ENCODE measurements around the gene GLDC. TPM values are rescaled to one million over a fixed set of nuclear protein-coding genes. Genes with fewer than 3 reads are reported as not detected.
"Not testable (repeated sequence)": the region's sequence is repeated elsewhere in the genome, so short reads cannot be mapped to it uniquely, and the experiment has no call there.

GLDC gene
- total RNA-seq, 6 donors from 2014 or later: 0.60 to 3.1 (median 1.1) TPM; not detected in 2

DNA sequence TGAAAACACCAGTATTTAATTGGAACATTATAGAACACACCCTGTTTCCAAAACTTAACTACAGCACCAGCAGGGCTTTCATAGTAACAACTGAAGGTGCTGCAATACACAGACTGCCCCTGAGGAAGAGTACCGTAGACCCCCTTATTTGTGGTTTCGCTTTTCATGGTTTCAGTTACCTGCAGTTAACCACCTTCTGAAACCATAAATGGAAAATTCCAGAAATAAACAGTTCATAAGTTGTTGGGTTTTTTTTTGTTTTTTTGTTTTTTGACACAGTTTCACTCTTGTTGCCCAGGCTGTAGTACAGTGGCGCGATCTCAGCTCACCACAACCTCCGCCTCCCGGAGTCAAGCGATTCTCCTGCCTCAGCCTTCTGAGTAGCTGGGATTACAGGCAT lies 9.5 kb upstream of the GLDC start:
- ATAC-seq (ENCODE audit: low FRiP score in 2 of 2): no peak
- no peak for TF ChIP-seq EP300 (IDR thresholded peaks at IDR 0.05)
- TF ChIP-seq, protein P1, sequence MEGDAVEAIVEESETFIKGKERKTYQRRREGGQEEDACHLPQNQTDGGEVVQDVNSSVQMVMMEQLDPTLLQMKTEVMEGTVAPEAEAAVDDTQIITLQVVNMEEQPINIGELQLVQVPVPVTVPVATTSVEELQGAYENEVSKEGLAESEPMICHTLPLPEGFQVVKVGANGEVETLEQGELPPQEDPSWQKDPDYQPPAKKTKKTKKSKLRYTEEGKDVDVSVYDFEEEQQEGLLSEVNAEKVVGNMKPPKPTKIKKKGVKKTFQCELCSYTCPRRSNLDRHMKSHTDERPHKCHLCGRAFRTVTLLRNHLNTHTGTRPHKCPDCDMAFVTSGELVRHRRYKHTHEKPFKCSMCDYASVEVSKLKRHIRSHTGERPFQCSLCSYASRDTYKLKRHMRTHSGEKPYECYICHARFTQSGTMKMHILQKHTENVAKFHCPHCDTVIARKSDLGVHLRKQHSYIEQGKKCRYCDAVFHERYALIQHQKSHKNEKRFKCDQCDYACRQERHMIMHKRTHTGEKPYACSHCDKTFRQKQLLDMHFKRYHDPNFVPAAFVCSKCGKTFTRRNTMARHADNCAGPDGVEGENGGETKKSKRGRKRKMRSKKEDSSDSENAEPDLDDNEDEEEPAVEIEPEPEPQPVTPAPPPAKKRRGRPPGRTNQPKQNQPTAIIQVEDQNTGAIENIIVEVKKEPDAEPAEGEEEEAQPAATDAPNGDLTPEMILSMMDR (IDR thresholded peaks at IDR 0.05): no peak
- TF ChIP-seq POLR2A (IDR thresholded peaks at IDR 0.05): no peak
- no peak for TF ChIP-seq POLR2AphosphoS5 (IDR thresholded peaks at IDR 0.05)
- 79 to 88% methylated on average over 7 of the region's 7 CpGs for WGBS, 2 donors

DNA sequence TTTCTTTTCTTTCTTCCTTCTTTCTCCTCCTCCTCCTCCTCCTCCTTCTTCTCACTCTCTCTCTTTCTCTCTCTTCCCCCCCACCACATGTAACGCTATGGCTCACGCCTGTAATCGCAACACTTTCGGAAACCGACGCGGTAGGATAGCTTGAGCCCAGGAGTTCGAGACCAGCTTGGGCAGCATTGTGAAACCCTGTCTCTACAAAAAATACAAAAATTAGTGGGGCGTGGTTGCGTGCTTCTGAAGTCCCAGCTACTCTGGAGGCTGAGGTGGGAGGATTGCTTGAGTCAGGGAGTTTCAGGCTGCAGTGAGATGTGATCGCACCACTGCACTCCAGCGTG lies 736 bp upstream of the GLDC start:
- no peak for ATAC-seq (ENCODE audit: low FRiP score in 2 of 2)
- peaks cover 11 to 24% (median 14%) of the 10 kb centered on the region in 4 donors for H3K4me1 ChIP-seq
- no peaks in the 10 kb centered on the region for H3K9me3 ChIP-seq
- peak overlapping the region in 2 of 4 donors; percentile 50 to 51 for H3K4me3 ChIP-seq
- peaks cover 0 to 28% (median 14%) of the 10 kb centered on the region in 4 donors for H3K27me3 ChIP-seq
- no peaks in the 10 kb centered on the region for H3K36me3 ChIP-seq
- H3K27ac ChIP-seq: no peak overlapping the region
- no peak for DNase-seq
- WGBS, 2 donors: 33 to 35% methylated on average over 12 of the region's 12 CpGs
- TF ChIP-seq EP300 (IDR thresholded peaks at IDR 0.05): no peak
- TF ChIP-seq, protein P1 (IDR thresholded peaks at IDR 0.05): no peak
- no peak for TF ChIP-seq POLR2AphosphoS5 (IDR thresholded peaks at IDR 0.05)
- no peak for TF ChIP-seq POLR2A (IDR thresholded peaks at IDR 0.05)

More for the DNA sequence above, 9.5 kb upstream of the GLDC start:
- no peak overlapping the region for H3K4me3 ChIP-seq
- no peaks in the 10 kb centered on the region for H3K36me3 ChIP-seq
- no peaks in the 10 kb centered on the region for H3K4me1 ChIP-seq
- H3K27me3 ChIP-seq: no peaks in the 10 kb centered on the region
- H3K9me3 ChIP-seq: no peaks in the 10 kb centered on the region
- DNase-seq: no peak
- no peak overlapping the region for H3K27ac ChIP-seq

DNA sequence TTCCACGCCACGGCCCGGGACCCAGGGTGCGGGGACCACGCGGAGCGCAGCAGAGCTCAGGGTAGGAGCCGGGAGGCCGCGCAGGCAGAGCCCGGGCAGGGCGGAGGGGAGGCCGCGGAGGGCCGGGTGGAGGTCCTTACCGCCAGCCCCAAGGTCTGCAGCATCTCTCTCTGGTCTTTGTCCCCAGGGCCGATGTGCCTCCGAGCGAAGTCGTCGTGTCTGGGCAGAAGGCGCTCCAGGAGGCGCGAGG lies 499 bp downstream of the GLDC start:
- H3K9me3 ChIP-seq, DNase-seq, H3K36me3 ChIP-seq, H3K27ac ChIP-seq: not testable (repeated sequence)
- H3K4me1 ChIP-seq: peaks cover 11 to 24% (median 14%) of the 10 kb centered on the region in 4 donors
- peak in 1 of 2 donors; percentile 56 for ATAC-seq (ENCODE audit: low FRiP score in 2 of 2)
- H3K27me3 ChIP-seq: peaks cover 0 to 28% (median 14%) of the 10 kb centered on the region in 4 donors
- peak overlapping the region in 3 of 4 donors; percentile 41 to 51 (median 50) for H3K4me3 ChIP-seq
- WGBS, 2 donors: 11 to 18% methylated on average over 9 to 16 of the region's 24 CpGs

DNA sequence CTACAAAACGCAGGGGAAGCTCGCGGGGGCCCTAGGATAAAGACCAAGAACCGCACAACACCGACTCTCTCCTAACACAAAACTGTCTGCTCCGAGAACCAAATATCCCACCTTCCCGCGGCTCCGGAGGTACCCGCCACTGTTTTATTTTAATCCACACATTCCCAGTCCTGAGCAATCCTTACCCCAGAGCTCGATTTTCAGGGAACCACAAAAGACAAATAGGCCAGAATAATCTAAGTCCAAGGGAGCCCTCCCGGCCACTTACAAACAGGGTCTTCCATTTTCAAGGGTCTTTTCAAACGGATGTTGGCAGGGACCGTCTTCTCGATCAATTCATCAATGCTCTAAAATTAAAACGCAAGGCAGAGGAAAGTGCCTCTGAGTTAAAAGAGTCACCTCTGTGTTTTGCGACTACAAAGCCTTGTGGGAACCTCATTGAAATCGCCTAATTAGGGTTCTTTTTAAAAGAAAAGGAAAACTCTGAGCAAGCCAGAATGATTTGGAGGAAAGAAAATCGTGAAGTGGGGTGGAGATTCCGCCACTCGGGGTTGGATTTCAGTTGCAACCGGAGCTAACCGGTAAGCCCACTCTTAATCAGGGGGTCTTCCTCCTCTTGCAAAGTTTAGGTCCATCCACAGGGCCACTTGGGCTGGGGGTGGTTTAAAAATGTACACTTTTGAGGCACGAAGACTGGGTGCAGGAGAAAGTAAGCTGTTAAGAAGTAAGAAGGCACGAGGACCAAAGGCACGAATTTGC lies 1.0 kb downstream of the GLDC start:
- H3K36me3 ChIP-seq: no peaks in the 10 kb centered on the region
- peak overlapping the region in 3 of 4 donors; percentile 41 to 51 (median 50) for H3K4me3 ChIP-seq
- 5 to 9% methylated on average over 26 of the region's 26 CpGs for WGBS, 2 donors
- TF ChIP-seq, protein P1 (IDR thresholded peaks at IDR 0.05): no peak
- no peak for TF ChIP-seq POLR2AphosphoS5 (IDR thresholded peaks at IDR 0.05)
- no peak for TF ChIP-seq EP300 (IDR thresholded peaks at IDR 0.05)
- no peak for TF ChIP-seq POLR2A (IDR thresholded peaks at IDR 0.05)
- H3K4me1 ChIP-seq: peaks cover 11 to 24% (median 14%) of the 10 kb centered on the region in 4 donors
- peaks cover 0 to 28% (median 14%) of the 10 kb centered on the region in 4 donors for H3K27me3 ChIP-seq
- ATAC-seq (ENCODE audit: low FRiP score in 2 of 2) (no peak), DNase-seq (no peak)
- H3K9me3 ChIP-seq: no peaks in the 10 kb centered on the region
- no peak overlapping the region for H3K27ac ChIP-seq

DNA sequence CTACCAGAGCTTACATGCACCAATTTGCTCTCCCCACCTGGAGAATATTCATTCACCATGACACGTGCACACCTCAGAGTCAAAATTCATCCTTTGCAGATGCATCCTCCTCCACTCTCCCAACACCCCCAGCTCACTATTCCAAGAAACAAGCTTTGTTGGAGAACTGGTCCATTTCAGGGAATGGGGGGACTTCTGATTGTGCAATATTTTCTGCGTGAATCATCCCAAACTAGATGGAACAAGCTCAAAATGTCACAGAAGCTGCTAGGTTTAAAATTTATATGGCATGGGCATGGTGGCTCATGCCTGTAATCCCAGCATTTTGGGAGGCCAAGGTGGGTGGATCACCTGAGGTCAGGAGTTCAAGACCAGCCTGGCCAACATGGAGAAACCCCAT lies 3.6 kb downstream of the GLDC start:
- 77 to 80% methylated on average over 2 of the region's 2 CpGs for WGBS, 2 donors
- DNase-seq (no peak), ATAC-seq (ENCODE audit: low FRiP score in 2 of 2) (no peak)
- no peaks in the 10 kb centered on the region for H3K9me3 ChIP-seq
- peaks cover 0 to 28% (median 14%) of the 10 kb centered on the region in 4 donors for H3K27me3 ChIP-seq
- no peak for TF ChIP-seq POLR2AphosphoS5 (IDR thresholded peaks at IDR 0.05)
- TF ChIP-seq, protein P1 (IDR thresholded peaks at IDR 0.05): no peak
- TF ChIP-seq POLR2A (IDR thresholded peaks at IDR 0.05): no peak
- no peak for TF ChIP-seq EP300 (IDR thresholded peaks at IDR 0.05)
- H3K4me3 ChIP-seq: no peak overlapping the region
- H3K36me3 ChIP-seq: no peaks in the 10 kb centered on the region
- H3K4me1 ChIP-seq: peaks cover 11 to 24% (median 14%) of the 10 kb centered on the region in 4 donors
- no peak overlapping the region for H3K27ac ChIP-seq

Measured in upper lobe of left lung (tissue), 6 donors.